ENCODE data around the gene KCNN2. TPM values are rescaled to one million over a fixed set of nuclear protein-coding genes. Genes with fewer than 3 reads are reported as not detected.

Gene KCNN2
- total RNA-seq, 1 experiment from 2014 or later: 2.0 TPM

DNA sequence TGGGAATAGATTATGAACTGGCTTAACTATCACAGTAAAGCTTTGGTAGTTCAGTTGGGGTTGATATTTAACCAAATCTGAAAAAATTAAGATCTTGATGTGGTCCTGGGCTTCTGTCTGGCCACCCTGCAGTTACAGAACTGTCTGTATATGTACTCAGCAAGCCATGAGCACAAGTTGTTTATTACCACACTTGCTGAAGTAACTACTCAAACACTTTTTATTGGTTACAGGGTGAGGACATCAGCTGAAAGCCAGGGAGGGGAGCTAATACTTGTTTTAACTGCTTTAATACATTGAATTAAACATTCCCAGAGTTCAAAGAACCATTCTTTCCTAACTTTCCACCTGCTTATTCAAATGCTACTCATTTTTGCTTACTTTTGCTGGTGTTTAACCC lies 29.4 kb upstream of the KCNN2 start:
- H3K27ac Mint-ChIP-seq (ENCODE audit: unreplicated experiment): no peak overlapping the region
- H3K36me3 Mint-ChIP-seq (ENCODE audit: insufficient read depth, unreplicated experiment): no peaks in the 10 kb centered on the region
- H3K9me3 Mint-ChIP-seq (ENCODE audit: low read depth, unreplicated experiment): no peaks in the 10 kb centered on the region
- H3K27me3 Mint-ChIP-seq (ENCODE audit: unreplicated experiment): no peaks in the 10 kb centered on the region
- TF ChIP-seq CTCF (IDR thresholded peaks at IDR 0.05; ENCODE audit: unreplicated experiment): no peak
- intact Hi-C loops (cut with micrococcal nuclease; ENCODE audit: unreplicated experiment): no loop called here
- no peak for DNase-seq
- no peaks in the 10 kb centered on the region for H3K4me1 Mint-ChIP-seq (ENCODE audit: low read depth, unreplicated experiment)
- CTCF ChIA-PET: no interaction called here
- no TSS peak for BruUV-seq (replicated peaks)
- H3K4me3 Mint-ChIP-seq (ENCODE audit: low read depth, unreplicated experiment): no peak overlapping the region

DNA sequence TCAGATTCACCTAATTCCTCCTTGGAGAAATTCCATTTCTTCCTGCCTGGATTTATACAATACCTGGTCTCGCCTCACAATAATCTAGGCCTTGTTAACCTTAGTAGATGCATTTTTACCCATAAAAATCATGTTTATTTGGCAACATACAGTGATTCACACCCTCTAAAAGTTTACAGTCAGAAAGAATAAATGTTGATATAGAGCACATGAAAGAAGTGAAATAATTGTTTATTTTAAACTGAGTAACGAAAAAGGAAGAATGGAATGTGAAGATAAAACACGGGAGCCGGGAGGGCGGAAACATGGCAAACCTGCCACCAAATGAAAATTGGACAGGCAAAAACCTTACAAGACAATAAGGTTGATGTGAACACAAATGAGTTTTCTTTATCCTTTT lies 28.9 kb upstream of the KCNN2 start:
- CTCF ChIA-PET: no interaction called here
- Mint-ChIP-seq H3K4me3 (ENCODE audit: low read depth, unreplicated experiment) (no peak overlapping the region), H3K9me3 (ENCODE audit: low read depth, unreplicated experiment) (no peaks in the 10 kb centered on the region), H3K4me1 (ENCODE audit: low read depth, unreplicated experiment) (no peaks in the 10 kb centered on the region), H3K27me3 (ENCODE audit: unreplicated experiment) (no peaks in the 10 kb centered on the region), H3K27ac (ENCODE audit: unreplicated experiment) (no peak overlapping the region), H3K36me3 (ENCODE audit: insufficient read depth, unreplicated experiment) (no peaks in the 10 kb centered on the region)
- no TSS peak for BruUV-seq (replicated peaks)
- no peak for DNase-seq
- no peak for TF ChIP-seq CTCF (IDR thresholded peaks at IDR 0.05; ENCODE audit: unreplicated experiment)
- intact Hi-C loops (cut with micrococcal nuclease; ENCODE audit: unreplicated experiment): no loop called here

DNA sequence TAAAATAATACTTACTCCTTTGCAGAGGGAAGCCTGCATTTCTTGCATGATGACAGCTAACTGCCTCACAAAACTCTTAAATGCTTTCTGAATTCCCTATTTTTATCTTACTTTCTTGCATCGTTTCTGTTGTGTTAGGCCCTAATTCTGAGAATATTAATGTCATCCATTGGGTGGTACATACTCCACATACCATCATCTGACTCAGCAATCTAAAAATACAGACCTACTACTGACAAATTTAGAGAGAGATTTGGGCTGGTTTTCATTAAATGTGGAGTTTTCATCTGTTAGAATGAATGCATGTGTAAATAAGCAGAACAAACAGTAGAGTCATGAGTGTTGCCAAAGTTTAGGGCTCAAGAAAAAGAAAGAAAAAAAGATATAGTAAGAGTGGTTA lies 26.5 kb upstream of the KCNN2 start:
- TF ChIP-seq CTCF (IDR thresholded peaks at IDR 0.05; ENCODE audit: unreplicated experiment): no peak
- DNase-seq: no peak
- no peaks in the 10 kb centered on the region for H3K4me1 Mint-ChIP-seq (ENCODE audit: low read depth, unreplicated experiment)
- no peaks in the 10 kb centered on the region for H3K9me3 Mint-ChIP-seq (ENCODE audit: low read depth, unreplicated experiment)
- no peaks in the 10 kb centered on the region for H3K36me3 Mint-ChIP-seq (ENCODE audit: insufficient read depth, unreplicated experiment)
- H3K27me3 Mint-ChIP-seq (ENCODE audit: unreplicated experiment): no peaks in the 10 kb centered on the region
- no peak overlapping the region for H3K4me3 Mint-ChIP-seq (ENCODE audit: low read depth, unreplicated experiment)
- BruUV-seq (replicated peaks): no TSS peak
- H3K27ac Mint-ChIP-seq (ENCODE audit: unreplicated experiment): no peak overlapping the region
- intact Hi-C loops (cut with micrococcal nuclease; ENCODE audit: unreplicated experiment): no loop called here
- CTCF ChIA-PET: no interaction called here

DNA sequence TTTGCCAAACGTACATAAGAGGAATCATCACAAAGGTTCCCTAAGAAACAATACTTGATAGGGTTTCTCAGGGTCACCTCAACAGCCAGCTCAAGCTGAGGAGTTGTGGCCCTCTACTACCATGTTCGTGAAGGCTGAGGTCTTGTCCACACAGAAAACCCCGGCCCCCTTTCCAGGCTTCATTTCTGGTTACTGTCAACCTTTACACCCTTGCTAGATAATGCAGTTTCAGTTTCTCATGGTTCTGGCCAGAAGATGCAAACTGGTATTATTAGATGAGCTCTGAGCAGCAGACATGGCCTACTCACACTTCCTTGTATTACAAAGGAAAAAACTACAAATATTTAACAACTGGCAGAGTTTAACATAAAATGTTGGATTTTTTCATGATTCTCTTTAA lies 22.8 kb upstream of the KCNN2 start:
- no peak for TF ChIP-seq CTCF (IDR thresholded peaks at IDR 0.05; ENCODE audit: unreplicated experiment)
- no peak overlapping the region for H3K27ac Mint-ChIP-seq (ENCODE audit: unreplicated experiment)

More for the DNA sequence above, 22.8 kb upstream of the KCNN2 start:
- no peaks in the 10 kb centered on the region for H3K36me3 Mint-ChIP-seq (ENCODE audit: insufficient read depth, unreplicated experiment)
- no peaks in the 10 kb centered on the region for H3K9me3 Mint-ChIP-seq (ENCODE audit: low read depth, unreplicated experiment)
- intact Hi-C loops (cut with micrococcal nuclease; ENCODE audit: unreplicated experiment): no loop called here
- no TSS peak for BruUV-seq (replicated peaks)
- no peaks in the 10 kb centered on the region for H3K27me3 Mint-ChIP-seq (ENCODE audit: unreplicated experiment)
- H3K4me3 Mint-ChIP-seq (ENCODE audit: low read depth, unreplicated experiment): no peak overlapping the region
- no peak for DNase-seq
- CTCF ChIA-PET: interaction anchor here (0.5 kb wide), 1 partner anchor 605 kb away, joined by 3 read pairs; no protein-coding TSS in a partner anchor
- no peaks in the 10 kb centered on the region for H3K4me1 Mint-ChIP-seq (ENCODE audit: low read depth, unreplicated experiment)

Data from Calu3 (cell line).